HS-5 (cell line): ENCODE results near the gene CLEC16A.
"Not testable (repeated sequence)": the region's sequence is repeated elsewhere in the genome, so short reads cannot be mapped to it uniquely, and the experiment has no call there.

Experiments
- DNase-seq: peaks from one replicate; pipeline ENCODE4 v3.0.0-alpha.2; 2012; ENCODE audit warnings: low read depth

The CLEC16A gene

GRCh38 chr16:11204513-11205047 lies 260.2 kb downstream of the CLEC16A start:
- DNase-seq, result no peak

- DNase-seq, result no peak
These were observed 260.8 kb downstream of the CLEC16A start for GRCh38 chr16:11205065-11205699.

GRCh38 chr16:11205754-11206581 lies 261.6 kb downstream of the CLEC16A start:
- peak; percentile 14 for DNase-seq

GRCh38 chr16:11207646-11208045 lies 263.3 kb downstream of the CLEC16A start:
- DNase-seq, result no peak

DNA sequence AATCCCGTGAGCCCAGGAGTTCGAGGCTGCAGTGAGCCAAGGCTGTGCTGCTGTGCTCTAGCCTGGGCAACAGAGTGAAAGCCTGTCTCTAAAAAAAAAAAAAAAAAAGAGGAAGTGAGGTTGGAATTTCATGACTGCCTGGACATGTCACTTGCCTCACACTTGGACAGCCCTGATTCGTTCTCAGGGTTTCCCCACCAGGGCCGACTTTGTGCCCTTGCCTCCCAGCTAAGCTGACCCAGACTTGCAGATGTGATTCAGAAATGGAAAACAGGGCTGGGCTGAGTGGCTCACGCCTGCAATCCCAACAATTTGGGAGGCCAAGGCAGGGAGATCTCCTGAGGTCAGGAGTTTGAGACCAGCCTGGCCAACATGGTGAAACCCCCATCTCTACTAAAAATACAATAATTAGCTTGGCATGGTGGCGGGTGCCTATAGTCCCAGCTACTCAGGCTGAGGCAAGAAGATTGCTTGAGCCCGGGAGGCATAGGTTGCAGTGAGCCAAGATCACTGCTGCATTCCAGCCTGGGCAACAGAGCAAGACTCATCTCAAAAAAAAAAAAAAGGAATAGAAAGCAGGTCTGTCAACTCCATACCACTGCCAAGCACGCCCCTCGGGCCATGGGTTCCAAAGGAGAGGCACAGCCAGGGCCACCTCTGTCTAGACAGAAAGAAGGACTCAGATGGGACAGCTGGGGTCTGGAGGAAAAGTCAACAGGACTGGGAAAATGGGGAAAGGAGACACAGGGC lies 264.7 kb downstream of the CLEC16A start:
- DNase-seq, result peak; percentile 13

GRCh38 chr16:11210260-11210659 lies 265.9 kb downstream of the CLEC16A start:
- DNase-seq, result no peak

- no peak for DNase-seq
These were observed 267.0 kb downstream of the CLEC16A start for GRCh38 chr16:11211061-11211976.

GRCh38 chr16:11211977-11212797 lies 267.8 kb downstream of the CLEC16A start:
- DNase-seq, result no peak

DNA sequence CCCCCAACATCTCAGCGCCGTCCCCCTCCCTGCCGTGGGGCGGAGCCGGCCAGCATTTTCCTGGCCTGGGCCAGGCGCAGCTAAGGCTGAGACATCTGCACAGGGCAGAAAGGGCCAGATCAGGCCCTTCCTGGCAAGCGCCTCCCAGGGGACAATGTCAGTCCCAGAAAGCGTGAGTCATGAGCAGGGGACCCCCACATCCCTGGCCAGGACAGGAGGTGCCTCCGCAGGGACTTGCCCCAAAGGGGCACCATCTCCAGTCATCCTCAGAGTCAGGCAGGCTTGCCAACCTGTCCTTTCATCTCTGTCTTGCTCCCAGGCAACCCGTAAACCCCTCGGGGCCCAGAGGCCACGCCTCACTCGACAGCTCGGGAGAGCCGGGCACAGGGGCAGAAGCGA lies 268.4 kb downstream of the CLEC16A start:
- DNase-seq, result no peak

DNA sequence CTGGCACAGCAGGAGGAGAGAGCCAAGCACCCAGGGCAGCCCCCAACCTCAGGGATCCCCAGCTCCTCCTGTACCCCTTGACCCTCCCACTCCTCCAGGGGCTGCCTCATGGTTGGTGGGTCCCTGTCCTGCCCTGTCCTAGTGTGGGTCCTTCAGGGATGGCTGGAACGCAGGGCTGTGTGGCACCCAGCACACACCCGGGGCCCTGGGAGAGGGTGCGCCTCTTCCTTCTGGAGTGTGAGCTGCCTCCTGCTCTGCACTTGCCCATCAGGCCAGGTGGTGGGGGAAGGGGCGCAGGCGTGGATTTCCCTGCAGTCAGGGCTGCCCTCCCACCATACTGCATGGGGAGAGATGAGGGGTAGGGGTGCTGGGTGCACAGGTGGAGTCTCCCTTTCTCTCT lies 269.0 kb downstream of the CLEC16A start:
- DNase-seq, result no peak

- DNase-seq, result no peak
These were observed 269.4 kb downstream of the CLEC16A start for GRCh38 chr16:11213799-11214198.

DNA sequence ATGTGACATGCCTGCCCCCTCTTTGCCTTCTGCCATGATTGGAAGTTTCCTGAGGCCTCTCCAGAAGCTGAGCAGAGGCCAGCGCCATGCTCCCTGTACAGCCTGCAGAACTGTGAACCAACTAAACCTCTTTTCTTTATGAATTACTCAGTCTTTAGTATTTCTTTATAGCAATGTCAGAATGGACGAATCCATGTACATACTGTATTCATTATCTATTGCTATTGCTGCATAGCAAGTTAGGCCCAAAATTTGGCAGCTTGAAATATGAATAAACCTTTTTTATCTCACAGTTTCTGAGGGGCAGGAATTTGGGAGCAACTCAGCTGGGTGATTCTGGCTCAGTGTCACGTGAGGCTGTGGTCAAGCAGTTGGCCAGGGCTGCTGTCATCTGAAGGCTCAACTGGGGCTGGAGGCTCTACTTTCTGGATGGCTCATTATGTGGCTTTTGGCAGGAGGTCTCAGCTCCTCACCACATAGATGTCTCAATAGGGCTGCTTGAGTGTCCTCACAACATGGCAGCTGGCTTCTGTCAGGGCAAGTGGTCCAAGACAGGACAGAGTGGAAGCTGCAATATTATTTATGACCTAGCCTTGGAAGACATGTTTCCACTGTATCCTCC lies 271.7 kb downstream of the CLEC16A start:
- DNase-seq, result no peak

DNA sequence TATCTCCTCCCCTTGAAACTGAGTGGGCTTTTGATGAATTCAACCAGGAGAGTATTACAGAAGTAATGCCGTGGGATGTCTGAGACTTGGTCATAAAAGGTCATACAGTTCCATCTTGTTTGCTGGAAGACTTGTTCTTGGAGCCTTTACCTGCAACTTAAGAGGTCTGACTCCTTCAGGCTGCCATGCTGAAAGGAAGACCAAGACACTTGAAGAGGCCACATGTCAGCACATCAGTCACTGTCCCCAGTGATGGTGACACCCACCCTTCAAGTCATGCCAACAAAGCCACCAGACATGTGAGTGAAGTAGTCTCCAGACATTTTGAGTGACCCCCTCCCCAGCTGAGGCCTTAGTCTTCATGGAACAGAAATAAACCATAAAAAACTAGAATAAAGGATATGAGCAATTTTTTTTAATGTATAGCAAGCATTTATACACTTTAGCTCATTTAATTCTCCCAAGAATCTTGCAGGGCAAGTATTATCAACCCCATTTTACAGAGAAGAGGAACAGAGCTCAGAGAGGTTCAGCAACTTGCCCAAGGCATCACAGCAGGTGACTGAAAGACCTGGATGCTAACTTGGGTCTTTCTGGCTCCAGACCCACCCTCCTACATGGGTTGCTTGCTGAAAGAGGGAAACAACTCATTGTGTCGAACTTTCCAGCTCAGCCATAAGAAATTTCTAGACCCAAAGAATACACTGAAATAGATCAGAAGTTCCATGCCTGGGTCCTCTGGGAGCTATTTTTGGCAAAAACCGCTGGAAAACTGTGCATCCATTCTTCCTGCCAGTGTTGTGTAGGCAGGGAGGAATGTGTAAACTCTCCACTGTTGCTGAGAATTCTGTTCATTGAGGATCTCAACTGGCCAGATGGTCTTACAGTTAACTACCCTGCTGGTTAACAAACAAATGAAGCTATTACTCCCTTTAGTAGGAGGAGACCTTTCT lies 273.6 kb downstream of the CLEC16A start:
- DNase-seq, result no peak

GRCh38 chr16:11218604-11218962 lies 274.2 kb downstream of the CLEC16A start:
- DNase-seq, result no peak

DNA sequence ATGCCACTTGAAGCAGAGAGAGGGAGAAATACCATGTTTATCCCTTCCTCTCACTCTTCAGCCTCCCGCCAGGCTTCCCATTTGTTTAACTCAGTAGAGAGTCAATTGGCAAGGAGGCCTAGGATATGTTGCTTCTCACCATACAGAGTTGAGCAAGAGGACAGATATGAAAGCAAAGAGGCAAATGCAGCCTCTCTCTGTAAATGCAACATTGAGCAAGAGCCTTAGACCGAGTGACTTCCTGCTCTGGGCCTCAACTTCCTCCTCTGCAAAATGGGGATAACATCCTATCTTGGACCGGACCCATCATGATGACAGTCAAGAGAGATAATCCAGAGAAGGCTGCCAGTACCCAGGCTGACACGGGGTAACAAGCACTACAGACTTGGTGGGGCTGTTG lies 274.8 kb downstream of the CLEC16A start:
- DNase-seq, result no peak

- DNase-seq, result not testable (repeated sequence)
These were observed 276.1 kb downstream of the CLEC16A start for GRCh38 chr16:11220507-11220906.

- no peak for DNase-seq
These were observed 279.9 kb downstream of the CLEC16A start for GRCh38 chr16:11224096-11224893.
